K562 (cell line): Measurements from ENCODE around the gene CD44. TPM values are rescaled to one million over a fixed set of nuclear protein-coding genes. Genes with fewer than 3 reads are reported as not detected.

Experiments used
- ATAC-seq: fragments of 200-7000 bp; cut with Tn5 transposase; 3 replicates; pipeline ENCODE4 v1.9.1; 2020; ENCODE audit warnings: moderate library complexity
- BruUV-seq: library from RNA; stranded (reverse); fragments of 400-500 nt; replicated peaks from 2 replicates; lab custom pipeline; 2021; lab: Mats Ljungman, UMichigan
- CTCF ChIA-PET: fragments of 300-600 bp; formaldehyde crosslinking; extraction: SDS; loops from one replicate; lab custom pipeline; 2021; ENCODE audit warnings: low intra/inter-chr PET ratio; lab: Yijun Ruan, JAX
- POLR2A ChIA-PET: fragments of 300-600, 350-650 bp; sonication (Branson Sonifier 250); formaldehyde crosslinking; extraction: SDS; loops from one replicate; lab custom pipeline; 2021; ENCODE audit warnings: antibody characterized with exemption, inconsistent platforms; lab: Yijun Ruan, JAX
- DNase-seq, 4 experiments: peaks; one replicate each; pipeline versions ENCODE4 v3.0.0 to v3.0.0-alpha.2; 2011 to 2018; ENCODE audit warnings: low spot score in 3 of 4, mixed read lengths in 3 of 4; ENCODE audit errors: extremely low read depth in 1 of 4
- FAIRE-seq: peaks from 2 replicates; lab custom pipeline; 2011; peaks lifted over from hg19 to GRCh38; lab: Jason Lieb, UNC
- H2AFZ ChIP-seq: 2 replicates; pipeline ENCODE4 v1.6.0; 2011; ENCODE audit warnings: low read depth, low read length, control low read depth, inconsistent platforms
- H3K27ac ChIP-seq: fragments of 200-600 bp; 3 replicates; pipeline ENCODE4 v1.8.0; 2011; ENCODE audit warnings: low read depth, mild to moderate bottlenecking, control low read depth, inconsistent platforms, low read length, moderate library complexity, mixed read lengths; ENCODE audit errors: extremely low read depth
- H3K27me3 ChIP-seq, 2 experiments: fragments of 300-600 bp in 1 of 2; 2 replicates in 1 of 2; 3 replicates in 1 of 2; pipeline versions ENCODE4 v1.6.0 to v1.8.0; 2011; ENCODE audit warnings: inconsistent platforms in 2 of 2, low read length in 2 of 2, mild to moderate bottlenecking in 1 of 2, mixed read lengths in 1 of 2, moderate library complexity in 1 of 2; ENCODE audit not compliant: control insufficient read depth in 2 of 2, insufficient read depth in 2 of 2
- H3K36me3 ChIP-seq: fragments of 300-600 bp; 3 replicates; pipeline ENCODE4 v1.8.0; 2011; ENCODE audit warnings: mild to moderate bottlenecking, low read length, inconsistent platforms; ENCODE audit not compliant: control insufficient read depth, insufficient read depth
- H3K4me1 ChIP-seq, 2 experiments: fragments of 200-600 bp in 1 of 2; replicated peaks in 1 of 2; 2 replicates in 1 of 2; 3 replicates in 1 of 2; pipeline versions ENCODE4 v1.5.1 to v1.8.0; 2011; ENCODE audit warnings: inconsistent platforms in 2 of 2, low read length in 2 of 2, mild to moderate bottlenecking in 1 of 2, mixed read lengths in 1 of 2, moderate library complexity in 1 of 2; ENCODE audit not compliant: control insufficient read depth in 2 of 2, insufficient read depth in 2 of 2
- H3K4me2 ChIP-seq: 2 replicates; pipeline ENCODE4 v1.6.1; 2011; ENCODE audit warnings: low read length, control low read depth, inconsistent platforms, mixed read lengths; ENCODE audit not compliant: insufficient read depth
- H3K4me3 ChIP-seq: fragments of 200-600 bp; sonication (generic), shearing (Covaris generic); 2 replicates; pipeline ENCODE4 v1.5.1; 2016; ENCODE audit warnings: control low read depth, inconsistent platforms
- H3K79me2 ChIP-seq: fragments of 200-600 bp; 3 replicates; pipeline ENCODE4 v1.8.0; 2011; ENCODE audit warnings: low read length, inconsistent platforms; ENCODE audit not compliant: control insufficient read depth, insufficient read depth
- H3K9ac ChIP-seq, 2 experiments: 2 replicates each; pipeline versions ENCODE4 v1.6.0 to v1.6.1; 2011; ENCODE audit warnings: low read depth in 2 of 2, low read length in 2 of 2, control low read depth in 1 of 2, inconsistent platforms in 1 of 2, mild to moderate bottlenecking in 1 of 2, mixed read lengths in 1 of 2; ENCODE audit not compliant: insufficient read depth in 1 of 2
- H3K9me1 ChIP-seq: one replicate; pipeline ENCODE4 v1.6.0; 2011; ENCODE audit warnings: inconsistent platforms, mild to moderate bottlenecking, low read length, moderate library complexity; ENCODE audit not compliant: control insufficient read depth, insufficient read depth
- H3K9me3 ChIP-seq: replicated peaks from 2 replicates; pipeline ENCODE4 v1.5.1; 2011; ENCODE audit warnings: low read depth, low read length, inconsistent platforms; ENCODE audit not compliant: control insufficient read depth, insufficient read depth
- H4K20me1 ChIP-seq: replicated peaks from 2 replicates; pipeline ENCODE4 v1.6.1; 2011; ENCODE audit warnings: low read length, inconsistent platforms, mixed read lengths; ENCODE audit not compliant: control insufficient read depth, insufficient read depth
- BCOR ChIP-seq: fragments of 450-650 bp; IDR thresholded peaks from 2 replicates; pipeline ENCODE4 v1.6.1; 2016
- PKNOX1 ChIP-seq: fragments of 450-650 bp; IDR thresholded peaks from 2 replicates; pipeline ENCODE4 v1.6.1; 2016
- ZNF445 ChIP-seq: fragments of 250-450 bp; sonication (Bioruptor Pico); IDR thresholded peaks from 2 replicates; pipeline ENCODE4 v1.4.0; 2020; ENCODE audit warnings: low read depth, mild to moderate bottlenecking, moderate library complexity
- WGBS: fragments of 100-300 bp; shearing (Covaris generic); methylation state at CpG from one replicate; pipeline ENCODE4 v1.1.6; 2016; ENCODE audit warnings: low coverage, mixed read lengths; ENCODE audit not compliant: insufficient coverage; ENCODE audit errors: missing lambda C conversion rate; 5-methylcytosine and 5-hydroxymethylcytosine counted together
- in situ Hi-C: fragments of 300-500 bp; cut with MboI; formaldehyde crosslinking; loops from 4 replicates; pipeline ENCODE4 v1.15.0; 2018; ENCODE audit warnings: inconsistent platforms, mixed read lengths
- intact Hi-C: fragments of 100-400 bp; cut with micrococcal nuclease; formaldehyde crosslinking; loops from 2 replicates; pipeline ENCODE4 v1.14.2; 2022
- polyA plus RNA-seq, 8 experiments: library from polyadenylated mRNA; depleted of rRNA in 4 of 8; stranded (reverse) in 5 of 8; unstranded in 3 of 8; fragments of >200 nt; fragmentation: Nextera tagmentation in 2 of 8; fragmentation: Illumina TruSeq in 1 of 8; extraction: Ambion mirVana in 2 of 8; extraction: Trizol in 1 of 8; gene quantifications; 2 replicates each; pipeline versions ENCODE4 v1.2.1 to v1.2.3, GENCODE V29; 2011 to 2014; ENCODE audit warnings: inconsistent platforms in 1 of 8, missing spikeins in 1 of 8
- total RNA-seq, 7 experiments: library from RNA; depleted of rRNA in 6 of 7; stranded (reverse); fragments of >200 nt in 6 of 7; fragmentation: Illumina TruSeq in 2 of 7; extraction: Trizol in 2 of 7; gene quantifications; 2 replicates each; pipeline versions ENCODE4 v1.2.1 to v1.2.3, GENCODE V29; 2011 to 2021; ENCODE audit warnings: low replicate concordance in 1 of 7
- TF ChIP-seq, protein P1 (sequence below): sonication (generic); IDR thresholded peaks from 2 replicates; pipeline ENCODE4 v1.6.1; 2016

CD44 gene
- total and polyA plus RNA-seq, 9 of the 15 experiments (the other 6 are each of a cell fraction or from before 2014, with no cell fraction given): 1.2 to 13.9 (median 3.0) TPM

DNA sequence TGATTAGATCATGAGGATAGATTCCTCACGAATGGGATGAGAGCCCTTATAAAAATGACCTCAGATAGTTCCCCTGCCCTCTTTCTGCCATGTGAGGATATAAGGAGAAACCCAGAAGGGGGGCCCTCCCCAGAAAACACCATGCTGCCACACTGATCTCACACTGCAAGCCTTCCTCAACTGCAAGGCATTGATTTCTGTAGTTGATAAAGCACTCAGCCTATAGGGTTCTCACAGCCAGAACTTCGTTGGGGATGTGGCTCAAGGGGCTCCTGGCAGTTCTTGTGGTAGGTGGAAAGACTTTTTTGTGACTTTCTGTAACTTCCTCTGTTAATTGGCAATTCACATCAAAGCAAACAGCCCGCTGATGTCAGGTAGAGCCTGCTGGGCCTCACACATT lies 108.9 kb downstream of the CD44 start:
- no peak for ATAC-seq
- no peaks in the 10 kb centered on the region for H3K27me3 ChIP-seq
- intact Hi-C loops: no loop called here
- no peaks in the 10 kb centered on the region for H4K20me1 ChIP-seq
- H3K9ac ChIP-seq: no peak overlapping the region
- H3K79me2 ChIP-seq: no peaks in the 10 kb centered on the region
- no peak overlapping the region for H3K27ac ChIP-seq
- in situ Hi-C loops: loop anchor here (25.0 kb wide), 1 partner anchor 311 kb away; no protein-coding TSS in a partner anchor
- ChIA-PET CTCF (no interaction called here), POLR2A (no interaction called here)
- 0% methylated on average over 3 of the region's 3 CpGs for WGBS
- no peak overlapping the region for H3K4me2 ChIP-seq
- H3K4me3 ChIP-seq: no peak overlapping the region
- H3K9me3 ChIP-seq: 0 out of 2 replicates have a peak, but pooled peaks cover 2% of the 10 kb centered on the region
- TF ChIP-seq ZNF445 (CRISPR knock-in tag) (no peak), PKNOX1 (no peak)
- TF ChIP-seq, all 486 proteins: peak for 0
- no peak for FAIRE-seq
- BruUV-seq: no TSS peak
- Histone ChIP-seq H2AFZ (no peak overlapping the region), H3K4me1 (no peaks in the 10 kb centered on the region), H3K36me3 (no peaks in the 10 kb centered on the region), H3K9me1 (no peaks in the 10 kb centered on the region)
- no peak for DNase-seq

DNA sequence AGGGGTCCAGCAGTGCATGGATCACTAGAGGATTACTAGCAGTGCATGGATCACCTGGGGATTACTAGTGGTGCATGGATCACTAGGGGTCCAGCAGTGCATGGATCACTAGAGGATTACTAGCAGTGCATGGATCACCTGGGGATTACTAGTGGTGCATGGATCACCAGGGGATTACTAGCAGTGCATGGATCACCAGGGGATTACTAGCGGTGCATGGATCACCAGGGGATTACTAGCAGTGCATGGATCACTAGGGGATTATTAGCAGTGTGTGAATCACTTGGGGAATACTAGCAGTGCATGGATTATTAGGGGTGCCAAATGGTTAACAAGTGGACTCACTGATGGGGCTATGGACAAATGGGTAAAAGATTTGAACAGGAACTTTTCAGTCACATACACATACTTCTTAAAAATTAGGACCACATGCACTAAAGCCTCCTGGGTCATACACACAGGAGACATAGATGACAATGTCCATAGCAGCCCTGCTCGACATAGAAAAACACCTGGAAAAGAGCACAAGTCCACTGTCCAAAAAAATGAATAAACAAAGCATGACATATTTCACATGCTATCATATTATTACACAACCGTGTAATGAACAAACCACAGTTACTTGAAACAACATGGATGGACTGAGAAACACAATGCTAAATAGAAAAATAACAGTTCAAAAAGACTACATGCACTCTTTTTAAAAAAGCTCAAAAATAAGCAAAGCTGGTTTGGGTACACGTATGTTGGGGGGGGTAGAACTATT lies 109.8 kb downstream of the CD44 start:
- Histone ChIP-seq H3K9me1 (no peaks in the 10 kb centered on the region), H3K4me3 (no peak overlapping the region), H3K36me3 (no peaks in the 10 kb centered on the region), H2AFZ (no peak overlapping the region), H3K4me1 (no peaks in the 10 kb centered on the region), H4K20me1 (no peaks in the 10 kb centered on the region), H3K27ac (no peak overlapping the region), H3K9me3 (0 out of 2 replicates have a peak, but pooled peaks cover 2% of the 10 kb centered on the region), H3K27me3 (no peaks in the 10 kb centered on the region), H3K4me2 (no peak overlapping the region), H3K9ac (no peak overlapping the region), H3K79me2 (no peaks in the 10 kb centered on the region)
- ATAC-seq (no peak), DNase-seq (no peak), FAIRE-seq (no peak)
- intact Hi-C loops (no loop called here), in situ Hi-C loops (loop anchor here (25.0 kb wide), 1 partner anchor 311 kb away; no protein-coding TSS in a partner anchor)
- no peak for TF ChIP-seq BCOR
- TF ChIP-seq, protein P1, sequence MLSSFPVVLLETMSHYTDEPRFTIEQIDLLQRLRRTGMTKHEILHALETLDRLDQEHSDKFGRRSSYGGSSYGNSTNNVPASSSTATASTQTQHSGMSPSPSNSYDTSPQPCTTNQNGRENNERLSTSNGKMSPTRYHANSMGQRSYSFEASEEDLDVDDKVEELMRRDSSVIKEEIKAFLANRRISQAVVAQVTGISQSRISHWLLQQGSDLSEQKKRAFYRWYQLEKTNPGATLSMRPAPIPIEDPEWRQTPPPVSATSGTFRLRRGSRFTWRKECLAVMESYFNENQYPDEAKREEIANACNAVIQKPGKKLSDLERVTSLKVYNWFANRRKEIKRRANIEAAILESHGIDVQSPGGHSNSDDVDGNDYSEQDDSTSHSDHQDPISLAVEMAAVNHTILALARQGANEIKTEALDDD: peak; percentile 98
- ChIA-PET POLR2A (no interaction called here), CTCF (no interaction called here)
- WGBS: 0% methylated on average over 4 of the region's 4 CpGs
- BruUV-seq: no TSS peak
